Bronchial epithelial cell (primary cell): ENCODE results near the gene LATS2. TPM values are rescaled to one million over a fixed set of nuclear protein-coding genes. Genes with fewer than 3 reads are reported as not detected.
"Not testable (repeated sequence)": the region's sequence is repeated elsewhere in the genome, so short reads cannot be mapped to it uniquely, and the experiment has no call there.

Experiments
- DNase-seq: peaks from one replicate; pipeline ENCODE4 v3.0.0-alpha.2; 2010; ENCODE audit warnings: low read depth
- FAIRE-seq: peaks from 2 replicates; lab custom pipeline; 2011; peaks lifted over from hg19 to GRCh38; lab: Jason Lieb, UNC
- H3K27me3 ChIP-seq: 2 replicates; pipeline ENCODE4 v1.5.1; 2011; ENCODE audit warnings: low read length; ENCODE audit not compliant: control insufficient read depth, insufficient read depth
- H3K36me3 ChIP-seq: 2 replicates; pipeline ENCODE4 v1.5.1; 2011; ENCODE audit warnings: low read length; ENCODE audit not compliant: control insufficient read depth, insufficient read depth
- H3K4me3 ChIP-seq: 2 replicates; pipeline ENCODE4 v1.5.1; 2011; ENCODE audit warnings: mild to moderate bottlenecking, low read depth, low read length, control low read depth
- total RNA-seq: library from RNA; depleted of rRNA; stranded (reverse); fragments of >200 nt; gene quantifications from 2 replicates; pipeline ENCODE4 v1.2.1, GENCODE V29; 2014
- TF ChIP-seq, protein P1 (sequence below): IDR thresholded peaks from 2 replicates; pipeline ENCODE4 v1.5.1; 2011; ENCODE audit warnings: mild to moderate bottlenecking, moderate library complexity, low read length, control low read depth, inconsistent platforms; ENCODE audit not compliant: insufficient read depth, severe bottlenecking

LATS2 gene
- total RNA-seq, 1 donor from 2014 or later = 5.3 TPM

DNA sequence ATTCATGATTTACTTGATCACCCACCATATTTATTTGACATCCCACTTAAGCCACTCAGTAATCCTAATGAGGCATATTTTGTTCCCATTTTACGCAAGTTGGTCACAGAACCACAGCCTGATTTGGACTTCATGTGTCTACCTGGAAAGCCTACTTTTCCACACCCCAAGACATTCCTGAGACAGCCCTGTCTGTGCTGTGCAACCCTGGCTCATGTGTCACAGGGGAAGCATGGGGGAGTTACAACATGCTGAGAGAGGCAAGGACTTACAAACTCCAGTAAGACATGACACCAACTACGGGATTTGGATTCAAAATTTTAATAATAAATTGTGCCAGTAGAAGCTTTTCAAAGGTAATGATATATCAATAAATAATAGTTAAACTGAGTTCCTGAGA lies 88.7 kb downstream of the LATS2 start:
- H3K27me3 ChIP-seq = no peaks in the 10 kb centered on the region
- no peak for FAIRE-seq
- H3K36me3 ChIP-seq = peaks cover 3% of the 10 kb centered on the region
- DNase-seq = no peak
- TF ChIP-seq, protein P1, sequence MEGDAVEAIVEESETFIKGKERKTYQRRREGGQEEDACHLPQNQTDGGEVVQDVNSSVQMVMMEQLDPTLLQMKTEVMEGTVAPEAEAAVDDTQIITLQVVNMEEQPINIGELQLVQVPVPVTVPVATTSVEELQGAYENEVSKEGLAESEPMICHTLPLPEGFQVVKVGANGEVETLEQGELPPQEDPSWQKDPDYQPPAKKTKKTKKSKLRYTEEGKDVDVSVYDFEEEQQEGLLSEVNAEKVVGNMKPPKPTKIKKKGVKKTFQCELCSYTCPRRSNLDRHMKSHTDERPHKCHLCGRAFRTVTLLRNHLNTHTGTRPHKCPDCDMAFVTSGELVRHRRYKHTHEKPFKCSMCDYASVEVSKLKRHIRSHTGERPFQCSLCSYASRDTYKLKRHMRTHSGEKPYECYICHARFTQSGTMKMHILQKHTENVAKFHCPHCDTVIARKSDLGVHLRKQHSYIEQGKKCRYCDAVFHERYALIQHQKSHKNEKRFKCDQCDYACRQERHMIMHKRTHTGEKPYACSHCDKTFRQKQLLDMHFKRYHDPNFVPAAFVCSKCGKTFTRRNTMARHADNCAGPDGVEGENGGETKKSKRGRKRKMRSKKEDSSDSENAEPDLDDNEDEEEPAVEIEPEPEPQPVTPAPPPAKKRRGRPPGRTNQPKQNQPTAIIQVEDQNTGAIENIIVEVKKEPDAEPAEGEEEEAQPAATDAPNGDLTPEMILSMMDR = no peak
- H3K4me3 ChIP-seq = no peak overlapping the region

DNA sequence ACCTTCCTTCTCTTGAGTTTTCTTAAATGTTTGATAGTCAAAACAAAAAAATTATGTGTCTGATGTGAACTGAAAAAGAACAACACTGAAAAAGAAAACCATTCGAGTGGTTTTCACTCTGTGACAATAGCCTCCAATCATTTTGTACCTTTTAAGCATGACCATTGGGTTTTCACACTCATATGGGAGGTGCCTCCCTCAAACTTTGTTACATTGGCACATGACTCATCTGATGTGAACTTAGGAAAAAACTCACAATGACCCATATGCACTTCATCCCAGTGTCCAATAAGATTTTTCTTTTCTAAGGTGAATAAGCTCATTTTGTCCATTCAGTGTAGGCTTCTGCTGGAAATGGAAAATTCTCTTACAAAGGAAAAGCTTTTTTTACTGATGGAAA lies 92.2 kb downstream of the LATS2 start:
- H3K36me3 ChIP-seq = no peaks in the 10 kb centered on the region
- TF ChIP-seq, protein P1 = no peak
- FAIRE-seq (no peak), DNase-seq (peak; percentile 78)
- H3K4me3 ChIP-seq = no peak overlapping the region
- no peaks in the 10 kb centered on the region for H3K27me3 ChIP-seq

DNA sequence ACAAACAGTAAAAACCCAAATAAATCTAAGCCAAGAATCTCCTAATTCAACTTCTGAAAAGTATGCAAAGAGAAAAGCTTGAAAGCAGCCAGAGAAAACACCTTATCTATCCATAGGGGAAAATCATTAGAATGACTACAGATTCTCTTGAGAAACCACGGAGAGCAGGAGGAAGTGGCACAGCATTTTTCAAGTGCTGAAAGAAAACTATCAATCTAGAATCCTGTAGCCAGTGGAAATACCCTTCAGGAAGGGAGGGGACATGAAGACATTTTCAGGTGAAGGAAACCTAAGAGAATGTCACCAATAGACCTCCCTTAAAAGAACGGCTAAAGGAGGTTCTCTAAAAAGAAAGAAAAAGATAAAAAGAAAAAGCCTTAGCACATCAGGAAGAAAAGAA lies 92.6 kb downstream of the LATS2 start:
- Histone ChIP-seq H3K4me3 (no peak overlapping the region), H3K27me3 (no peaks in the 10 kb centered on the region), H3K36me3 (no peaks in the 10 kb centered on the region)
- TF ChIP-seq, protein P1 = no peak
- DNase-seq (no peak), FAIRE-seq (no peak)

DNA sequence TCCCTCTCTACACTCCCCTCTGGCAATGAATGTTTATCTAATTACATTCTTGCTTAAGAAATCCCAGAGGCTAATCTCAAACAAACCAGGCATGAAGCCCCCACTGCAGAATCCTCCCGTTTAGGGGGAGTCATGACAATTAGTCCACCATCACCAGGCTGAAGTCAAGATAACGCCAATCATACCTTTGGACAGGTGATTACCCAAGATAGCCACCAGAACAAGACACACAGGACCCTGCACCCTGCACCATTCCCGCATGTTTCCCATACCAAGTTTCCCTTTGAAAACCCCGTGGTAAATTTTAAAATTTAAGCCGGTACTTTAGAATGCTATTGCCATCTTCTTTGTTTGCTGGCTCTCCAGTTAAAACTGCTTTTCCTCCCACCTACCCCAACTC lies 94.0 kb downstream of the LATS2 start:
- no peak overlapping the region for H3K4me3 ChIP-seq
- TF ChIP-seq, protein P1 = no peak
- no peak for DNase-seq
- H3K36me3 ChIP-seq = no peaks in the 10 kb centered on the region
- FAIRE-seq = no peak
- no peaks in the 10 kb centered on the region for H3K27me3 ChIP-seq

DNA sequence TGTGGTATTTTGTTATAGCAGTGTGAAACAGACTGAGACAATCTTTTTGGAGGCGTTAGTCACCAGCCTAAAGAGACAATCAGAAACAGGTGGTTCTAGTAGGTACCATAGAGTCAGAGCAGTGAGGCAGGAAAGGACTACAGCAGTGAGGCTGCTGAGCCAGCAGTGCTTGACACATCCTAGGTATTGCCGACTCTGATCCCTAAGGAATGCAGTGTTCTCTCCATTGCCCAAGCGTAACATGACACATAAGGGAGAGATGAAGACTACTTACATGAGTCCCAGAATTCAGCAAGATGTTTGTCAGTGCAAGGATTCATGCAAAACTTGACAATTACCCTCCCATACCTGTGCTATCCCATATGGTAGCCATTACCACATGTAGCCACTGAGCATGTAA lies 96.5 kb downstream of the LATS2 start:
- DNase-seq = no peak
- peak; percentile 98 for FAIRE-seq
- Histone ChIP-seq H3K27me3 (no peaks in the 10 kb centered on the region), H3K4me3 (no peak overlapping the region), H3K36me3 (no peaks in the 10 kb centered on the region)
- TF ChIP-seq, protein P1 = no peak

DNA sequence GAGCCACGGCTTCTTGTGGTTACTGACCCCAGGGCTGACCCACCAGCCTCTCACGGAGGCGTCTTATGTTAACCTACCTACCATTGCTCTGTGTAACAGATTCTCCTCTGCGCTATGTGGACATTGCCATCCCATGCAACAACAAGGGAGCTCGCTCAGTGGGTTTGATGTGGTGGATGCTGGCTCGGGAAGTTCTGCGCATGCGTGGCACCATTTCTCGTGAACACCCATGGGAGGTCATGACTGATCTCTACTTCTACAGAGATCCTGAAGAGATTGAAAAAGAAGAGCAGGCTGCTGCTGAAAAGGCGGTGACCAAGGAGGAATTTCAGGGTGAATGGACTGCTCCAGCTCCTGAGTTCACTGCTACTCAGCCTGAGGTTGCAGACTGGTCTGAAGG lies 99.7 kb downstream of the LATS2 start:
- not testable (repeated sequence) for H3K4me3 ChIP-seq, FAIRE-seq, H3K27me3 ChIP-seq, DNase-seq, H3K36me3 ChIP-seq
